Fibroblast of villous mesenchyme (primary cell): ENCODE measurements around the gene CTNNAL1. TPM values are rescaled to one million over a fixed set of nuclear protein-coding genes. Genes with fewer than 3 reads are reported as not detected.
"Not testable (repeated sequence)": the region's sequence is repeated elsewhere in the genome, so short reads cannot be mapped to it uniquely, and the experiment has no call there.

Source experiments
- DNase-seq: peaks from one replicate; pipeline ENCODE4 v3.0.0-alpha.2; 2010; ENCODE audit warnings: low read depth
- H3K4me3 ChIP-seq: 2 replicates; pipeline ENCODE4 v1.5.1; 2011; ENCODE audit warnings: low read depth, mild to moderate bottlenecking, low read length
- CTCF ChIP-seq: IDR thresholded peaks from 2 replicates; pipeline ENCODE4 v1.5.1; 2012; ENCODE audit warnings: low read depth, mild to moderate bottlenecking, low read length; ENCODE audit not compliant: insufficient read depth
- total RNA-seq: library from RNA; depleted of rRNA; stranded (reverse); fragments of >200 nt; gene quantifications from 2 replicates; pipeline ENCODE4 v1.2.3, GENCODE V29; 2012

The CTNNAL1 gene
- total RNA-seq: 72.2 and 155 TPM in 2 replicates

GRCh38 chr9:109012876-109013678, at the start of gene CTNNAL1:
CTNNAL1 (minus strand) TSS chr9:109013499; CDS start chr9:109013442, 57 bp downstream.
- H3K4me3 ChIP-seq: peak within 1 kb of the TSS; percentile 70
- TF ChIP-seq CTCF: no peak
- DNase-seq: peak; percentile 88

- no peak overlapping the region for H3K4me3 ChIP-seq
- TF ChIP-seq CTCF: no peak
- peak; percentile 11 for DNase-seq
Observed at GRCh38 chr9:109062543-109062942, 49.2 kb upstream of the CTNNAL1 start.

- DNase-seq: no peak
- no peak for TF ChIP-seq CTCF
- no peak overlapping the region for H3K4me3 ChIP-seq
Observed at GRCh38 chr9:109060191-109060590, 46.9 kb upstream of the CTNNAL1 start.

GRCh38 chr9:109053121-109053520, 39.8 kb upstream of the CTNNAL1 start:
- DNase-seq, H3K4me3 ChIP-seq: not testable (repeated sequence)

GRCh38 chr9:109052416-109052815, 39.1 kb upstream of the CTNNAL1 start:
- no peak overlapping the region for H3K4me3 ChIP-seq
- TF ChIP-seq CTCF: no peak
- peak; percentile 11 for DNase-seq

GRCh38 chr9:109051733-109052132, 38.4 kb upstream of the CTNNAL1 start:
- no peak for DNase-seq
- TF ChIP-seq CTCF: no peak
- H3K4me3 ChIP-seq: no peak overlapping the region

- H3K4me3 ChIP-seq: no peak overlapping the region
- TF ChIP-seq CTCF: no peak
- DNase-seq: no peak
Observed at GRCh38 chr9:109050444-109050843, 37.1 kb upstream of the CTNNAL1 start.
